Left ventricle myocardium inferior (tissue), 1 donor: Measurements from ENCODE around the gene CADPS2. TPM values are rescaled to one million over a fixed set of nuclear protein-coding genes. Genes with fewer than 3 reads are reported as not detected.

Experiments
- DNase-seq: peaks from one replicate; pipeline ENCODE4 v3.0.0-alpha.2; 2020
- H3K27ac ChIP-seq: fragments of 200-600 bp; replicated peaks from 2 replicates; pipeline ENCODE4 v1.8.0; 2021
- H3K27me3 ChIP-seq: fragments of 200-600 bp; 2 replicates; pipeline ENCODE4 v1.8.0; 2021; ENCODE audit warnings: low read depth
- H3K36me3 ChIP-seq: fragments of 200-600 bp; 2 replicates; pipeline ENCODE4 v1.8.0; 2021
- H3K4me1 ChIP-seq: fragments of 200-600 bp; 2 replicates; pipeline ENCODE4 v1.8.0; 2021
- H3K4me3 ChIP-seq: fragments of 200-600 bp; 2 replicates; pipeline ENCODE4 v1.8.0; 2021; ENCODE audit warnings: mild to moderate bottlenecking, moderate library complexity
- H3K9me3 ChIP-seq: fragments of 200-600 bp; replicated peaks from 2 replicates; pipeline ENCODE4 v1.8.0; 2021
- intact Hi-C: fragments of 100-400 bp; cut with micrococcal nuclease; formaldehyde crosslinking; loops from one replicate; pipeline ENCODE4 v1.11.0; 2022
- total RNA-seq: library from RNA; stranded (reverse); fragmentation: NEBNext Ultra II Directional; extraction: Animal tissue kit (Norgen Biotek cat#: 25700); gene quantifications from one replicate; pipeline ENCODE4 v1.2.1, GENCODE V29; 2021
- TF ChIP-seq, protein P1 (sequence below): fragments of 200-600 bp; IDR thresholded peaks from 2 replicates; pipeline ENCODE4 v1.8.0; 2021; ENCODE audit warnings: antibody characterized with exemption, mild to moderate bottlenecking, borderline replicate concordance
- donor health status: DM: no; HTN: yes; CAD: no; lungs with severe emphysema.

Gene CADPS2
- total RNA-seq, 1 donor from 2014 or later = 11.9 TPM

DNA sequence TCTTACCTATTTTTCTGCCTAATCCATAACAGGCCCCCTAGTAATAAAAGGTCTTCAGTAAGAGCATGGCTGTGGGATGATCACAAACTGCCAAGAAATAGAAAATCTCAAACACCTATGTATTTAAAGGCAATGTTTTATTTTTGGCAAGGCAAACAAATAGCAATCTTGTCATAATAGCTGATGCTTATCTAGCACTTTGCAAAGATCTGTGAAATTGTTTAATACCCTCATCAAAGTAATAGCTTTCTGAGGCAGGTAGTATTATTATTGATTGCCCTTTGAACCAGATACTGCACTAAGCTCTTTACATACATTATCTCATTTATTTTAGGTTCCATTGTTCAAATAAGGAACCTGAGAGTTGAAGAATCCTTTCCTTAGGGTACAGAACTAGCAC is 1.6 kb upstream of the CADPS2 start:
- H3K27me3 ChIP-seq = no peaks in the 10 kb centered on the region
- H3K27ac ChIP-seq = peak overlapping the region; percentile 95
- intact Hi-C loops = loop anchor here (5.0 to 10.0 kb wide), 2 partner anchors 83 to 264 kb away; no protein-coding TSS in a partner anchor
- TF ChIP-seq, protein P1, sequence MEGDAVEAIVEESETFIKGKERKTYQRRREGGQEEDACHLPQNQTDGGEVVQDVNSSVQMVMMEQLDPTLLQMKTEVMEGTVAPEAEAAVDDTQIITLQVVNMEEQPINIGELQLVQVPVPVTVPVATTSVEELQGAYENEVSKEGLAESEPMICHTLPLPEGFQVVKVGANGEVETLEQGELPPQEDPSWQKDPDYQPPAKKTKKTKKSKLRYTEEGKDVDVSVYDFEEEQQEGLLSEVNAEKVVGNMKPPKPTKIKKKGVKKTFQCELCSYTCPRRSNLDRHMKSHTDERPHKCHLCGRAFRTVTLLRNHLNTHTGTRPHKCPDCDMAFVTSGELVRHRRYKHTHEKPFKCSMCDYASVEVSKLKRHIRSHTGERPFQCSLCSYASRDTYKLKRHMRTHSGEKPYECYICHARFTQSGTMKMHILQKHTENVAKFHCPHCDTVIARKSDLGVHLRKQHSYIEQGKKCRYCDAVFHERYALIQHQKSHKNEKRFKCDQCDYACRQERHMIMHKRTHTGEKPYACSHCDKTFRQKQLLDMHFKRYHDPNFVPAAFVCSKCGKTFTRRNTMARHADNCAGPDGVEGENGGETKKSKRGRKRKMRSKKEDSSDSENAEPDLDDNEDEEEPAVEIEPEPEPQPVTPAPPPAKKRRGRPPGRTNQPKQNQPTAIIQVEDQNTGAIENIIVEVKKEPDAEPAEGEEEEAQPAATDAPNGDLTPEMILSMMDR = no peak
- no peaks in the 10 kb centered on the region for H3K36me3 ChIP-seq
- no peaks in the 10 kb centered on the region for H3K9me3 ChIP-seq
- peaks cover 47% of the 10 kb centered on the region for H3K4me1 ChIP-seq
- H3K4me3 ChIP-seq = no peak overlapping the region
- DNase-seq = no peak

DNA sequence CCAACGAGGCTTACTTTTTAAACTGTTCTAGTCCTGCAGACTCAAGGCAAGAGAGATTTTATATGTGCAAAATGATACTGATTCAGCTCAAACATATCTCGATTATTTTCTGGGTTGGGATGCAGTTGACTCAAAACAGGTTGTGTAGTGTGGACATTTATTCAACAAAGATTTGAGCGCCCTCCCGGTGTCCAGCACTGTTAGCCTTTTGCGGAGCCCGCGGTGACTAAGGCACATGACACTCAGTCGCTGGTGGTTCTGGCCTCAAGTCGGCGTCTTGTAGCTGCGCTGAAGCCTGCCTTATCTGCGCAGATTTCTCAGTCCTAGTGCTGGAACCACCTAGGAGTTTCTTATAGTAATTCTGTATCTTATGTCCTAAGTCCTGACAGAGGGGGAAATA is 938 bp upstream of the CADPS2 start:
- peak; percentile 68 for DNase-seq
- H3K27ac ChIP-seq = peak overlapping the region; percentile 95
- H3K4me1 ChIP-seq = peaks cover 54% of the 10 kb centered on the region
- peak overlapping the region; percentile 91 for H3K4me3 ChIP-seq
- no peaks in the 10 kb centered on the region for H3K9me3 ChIP-seq
- H3K27me3 ChIP-seq = no peaks in the 10 kb centered on the region
- TF ChIP-seq, protein P1 = peak; percentile 45
- H3K36me3 ChIP-seq = no peaks in the 10 kb centered on the region
- intact Hi-C loops = loop anchor here (5.0 to 10.0 kb wide), 2 partner anchors 82 to 265 kb away; no protein-coding TSS in a partner anchor

DNA sequence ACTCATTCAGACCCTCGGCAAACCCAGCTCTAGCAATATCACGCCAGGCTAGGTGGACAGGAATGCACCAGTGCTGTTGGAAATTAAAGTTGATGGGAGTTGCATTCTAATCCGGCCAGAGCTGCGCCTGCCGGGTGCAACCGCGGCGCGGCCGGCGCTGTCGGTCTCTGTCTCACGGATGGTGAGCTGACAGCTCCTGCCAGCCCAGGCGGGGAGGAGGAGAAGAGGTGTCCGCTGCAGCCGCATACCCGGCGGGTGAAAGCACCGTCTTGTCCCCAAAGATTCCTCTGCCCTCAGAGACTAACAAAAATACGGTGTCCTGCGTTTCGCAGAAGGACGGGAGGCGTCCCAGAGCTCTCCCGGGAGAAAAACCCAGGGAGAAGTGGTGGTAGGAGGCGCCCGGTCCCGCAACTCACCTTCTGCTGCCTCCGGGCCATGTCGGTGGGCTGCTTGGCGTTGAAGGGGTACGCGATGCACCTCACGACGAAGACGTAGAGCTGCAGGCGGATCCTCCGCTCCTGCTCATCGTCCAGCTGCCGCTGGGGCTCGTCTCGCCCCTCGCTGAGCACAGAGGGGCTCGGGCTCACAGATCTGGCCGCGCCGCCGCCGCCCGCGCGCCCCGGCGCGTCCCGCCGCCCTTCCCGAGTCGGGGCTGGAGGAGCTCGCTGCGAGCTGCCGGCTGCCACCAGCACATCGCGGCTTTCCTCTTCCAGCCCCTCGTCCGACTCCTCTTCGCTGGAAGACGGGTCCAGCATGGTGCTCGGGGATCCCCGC is 490 bp downstream of the CADPS2 start:
- TF ChIP-seq, protein P1 = peak; percentile 43
- H3K27ac ChIP-seq = peak overlapping the region; percentile 95
- no peaks in the 10 kb centered on the region for H3K9me3 ChIP-seq
- peak overlapping the region; percentile 91 for H3K4me3 ChIP-seq
- H3K36me3 ChIP-seq = no peaks in the 10 kb centered on the region
- no peaks in the 10 kb centered on the region for H3K27me3 ChIP-seq
- peaks cover 66% of the 10 kb centered on the region for H3K4me1 ChIP-seq
- intact Hi-C loops = loop anchor here (5.0 to 10.0 kb wide), 2 partner anchors 81 to 267 kb away; no protein-coding TSS in a partner anchor
- peak; percentile 45 for DNase-seq

DNA sequence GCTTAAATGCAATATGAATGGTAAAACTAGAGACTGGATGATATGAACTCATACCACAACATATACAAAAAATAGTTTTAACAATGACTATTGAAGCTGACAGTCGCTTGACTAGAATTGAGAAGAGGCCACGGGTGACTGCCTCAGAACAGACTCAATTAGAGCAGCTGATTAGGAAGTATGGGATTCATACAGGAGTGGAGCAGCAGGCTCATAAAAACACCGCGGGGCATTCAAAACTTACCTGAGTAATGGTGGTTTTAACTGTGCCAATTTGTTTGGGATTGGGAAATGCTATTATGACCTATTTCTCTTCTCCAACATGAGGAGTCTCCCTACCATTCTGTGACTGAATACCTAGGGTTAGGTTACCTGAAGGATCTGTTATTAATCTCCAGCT is 2.1 kb downstream of the CADPS2 start:
- TF ChIP-seq, protein P1 = no peak
- H3K27ac ChIP-seq = no peak overlapping the region
- no peaks in the 10 kb centered on the region for H3K27me3 ChIP-seq
- no peak for DNase-seq
- H3K36me3 ChIP-seq = no peaks in the 10 kb centered on the region
- no peaks in the 10 kb centered on the region for H3K9me3 ChIP-seq
- peak overlapping the region; percentile 91 for H3K4me3 ChIP-seq
- H3K4me1 ChIP-seq = peaks cover 75% of the 10 kb centered on the region
- intact Hi-C loops = loop anchor here (10.0 kb wide), 1 partner anchor 79 kb away; no protein-coding TSS in a partner anchor

DNA sequence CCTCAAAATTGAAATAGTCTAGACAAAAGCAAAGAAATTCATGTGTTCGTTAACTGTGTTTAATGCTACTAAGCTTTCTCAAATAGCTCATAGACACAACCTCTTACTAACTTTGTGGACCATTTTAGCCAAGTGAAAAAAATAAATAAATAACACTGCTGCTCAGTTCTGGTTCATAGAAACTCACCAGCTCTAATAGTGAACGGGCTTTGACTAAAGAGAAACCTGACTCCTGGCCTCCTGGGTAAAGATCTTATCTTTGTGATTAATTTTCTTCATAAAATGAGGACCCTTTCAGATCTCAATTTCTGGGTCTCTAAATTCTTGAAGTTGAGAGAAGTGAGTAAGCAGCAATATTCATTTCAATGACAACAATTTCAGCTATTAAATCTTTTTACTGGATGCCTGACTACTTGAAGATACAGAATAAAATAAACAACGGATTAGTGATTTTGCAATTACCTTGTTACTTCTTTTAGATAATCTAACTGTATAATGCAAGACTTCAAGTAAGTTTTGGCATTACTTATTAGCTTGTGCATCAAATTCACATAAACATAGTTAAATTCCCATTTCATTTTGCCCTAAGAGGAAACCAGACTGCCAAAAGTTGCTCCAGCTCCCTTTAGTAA is 3.1 kb downstream of the CADPS2 start:
- Histone ChIP-seq H3K27me3 (no peaks in the 10 kb centered on the region), H3K36me3 (no peaks in the 10 kb centered on the region), H3K4me3 (peak overlapping the region; percentile 91), H3K9me3 (no peaks in the 10 kb centered on the region), H3K27ac (no peak overlapping the region), H3K4me1 (peaks cover 75% of the 10 kb centered on the region)
- intact Hi-C loops = loop anchor here (10.0 kb wide), 1 partner anchor 78 kb away; no protein-coding TSS in a partner anchor
- no peak for DNase-seq
- TF ChIP-seq, protein P1 = no peak
